ENCODE measurements around the gene ARL6IP4. TPM values are rescaled to one million over a fixed set of nuclear protein-coding genes. Genes with fewer than 3 reads are reported as not detected.

Gene ARL6IP4
- total RNA-seq, 2 experiments from 2014 or later, result 204 to 211 TPM

- DNase-seq (no peak), ATAC-seq (ENCODE audit: low read depth) (no peak)
- no peaks in the 10 kb centered on the region for H3K4me1 Mint-ChIP-seq
- H3K27ac Mint-ChIP-seq, result no peak overlapping the region
- POLR2A ChIA-PET, result no interaction called here
- no peaks in the 10 kb centered on the region for H3K27me3 Mint-ChIP-seq
- no peaks in the 10 kb centered on the region for H3K9me3 Mint-ChIP-seq
- no peak overlapping the region for H3K4me3 Mint-ChIP-seq
- no peaks in the 10 kb centered on the region for H3K36me3 Mint-ChIP-seq
Measured at GRCh38 chr12:122992386-122992785, 11.9 kb downstream of the ARL6IP4 start.

GRCh38 chr12:122994140-122994675 lies 13.7 kb downstream of the ARL6IP4 start:
- POLR2A ChIA-PET, result no interaction called here
- Mint-ChIP-seq H3K27me3 (no peaks in the 10 kb centered on the region), H3K4me3 (no peak overlapping the region), H3K36me3 (no peaks in the 10 kb centered on the region), H3K27ac (no peak overlapping the region), H3K9me3 (no peaks in the 10 kb centered on the region), H3K4me1 (no peaks in the 10 kb centered on the region)
- no peak for ATAC-seq (ENCODE audit: low read depth)
- DNase-seq, result peak; percentile 20

- H3K36me3 Mint-ChIP-seq, result no peaks in the 10 kb centered on the region
- DNase-seq (peak; percentile 20), ATAC-seq (ENCODE audit: low read depth) (no peak)
- no peak overlapping the region for H3K4me3 Mint-ChIP-seq
- no peaks in the 10 kb centered on the region for H3K4me1 Mint-ChIP-seq
- H3K27me3 Mint-ChIP-seq, result no peaks in the 10 kb centered on the region
- no peak overlapping the region for H3K27ac Mint-ChIP-seq
- POLR2A ChIA-PET, result no interaction called here
- no peaks in the 10 kb centered on the region for H3K9me3 Mint-ChIP-seq
Measured at GRCh38 chr12:122994781-122995502, 14.5 kb downstream of the ARL6IP4 start.

GRCh38 chr12:122995503-122996187 lies 15.2 kb downstream of the ARL6IP4 start:
- Mint-ChIP-seq H3K36me3 (no peaks in the 10 kb centered on the region), H3K9me3 (no peaks in the 10 kb centered on the region), H3K27me3 (no peaks in the 10 kb centered on the region), H3K4me3 (no peak overlapping the region), H3K27ac (peak overlapping the region; percentile 63), H3K4me1 (no peaks in the 10 kb centered on the region)
- DNase-seq, result no peak
- ATAC-seq (ENCODE audit: low read depth), result no peak
- POLR2A ChIA-PET, result no interaction called here

- DNase-seq, result peak; percentile 24
- Mint-ChIP-seq H3K4me3 (no peak overlapping the region), H3K36me3 (no peaks in the 10 kb centered on the region), H3K27ac (peak overlapping the region; percentile 63), H3K27me3 (no peaks in the 10 kb centered on the region), H3K4me1 (no peaks in the 10 kb centered on the region), H3K9me3 (no peaks in the 10 kb centered on the region)
- POLR2A ChIA-PET, result no interaction called here
- no peak for ATAC-seq (ENCODE audit: low read depth)
Measured at GRCh38 chr12:122996188-122996601, 15.7 kb downstream of the ARL6IP4 start.

GRCh38 chr12:122996621-122997342 lies 16.3 kb downstream of the ARL6IP4 start:
- DNase-seq (peak; percentile 22), ATAC-seq (ENCODE audit: low read depth) (no peak)
- no peak overlapping the region for H3K4me3 Mint-ChIP-seq
- H3K27me3 Mint-ChIP-seq, result no peaks in the 10 kb centered on the region
- H3K27ac Mint-ChIP-seq, result no peak overlapping the region
- H3K36me3 Mint-ChIP-seq, result no peaks in the 10 kb centered on the region
- H3K9me3 Mint-ChIP-seq, result no peaks in the 10 kb centered on the region
- POLR2A ChIA-PET, result no interaction called here
- no peaks in the 10 kb centered on the region for H3K4me1 Mint-ChIP-seq

GRCh38 chr12:122997343-122998250 lies 17.1 kb downstream of the ARL6IP4 start:
- no peaks in the 10 kb centered on the region for H3K36me3 Mint-ChIP-seq
- H3K4me3 Mint-ChIP-seq, result no peak overlapping the region
- no peaks in the 10 kb centered on the region for H3K4me1 Mint-ChIP-seq
- no peaks in the 10 kb centered on the region for H3K27me3 Mint-ChIP-seq
- POLR2A ChIA-PET, result interaction anchor here (0.8 kb wide), 1 partner anchor 22 kb away, joined by 3 read pairs; no protein-coding TSS in a partner anchor
- no peak overlapping the region for H3K27ac Mint-ChIP-seq
- H3K9me3 Mint-ChIP-seq, result no peaks in the 10 kb centered on the region
- no peak for ATAC-seq (ENCODE audit: low read depth)
- DNase-seq, result peak; percentile 25

GRCh38 chr12:122998316-122998715 lies 17.8 kb downstream of the ARL6IP4 start:
- Mint-ChIP-seq H3K4me1 (no peaks in the 10 kb centered on the region), H3K36me3 (no peaks in the 10 kb centered on the region), H3K27me3 (no peaks in the 10 kb centered on the region), H3K4me3 (no peak overlapping the region), H3K27ac (no peak overlapping the region), H3K9me3 (no peaks in the 10 kb centered on the region)
- POLR2A ChIA-PET, result interaction anchor here (0.8 kb wide), 1 partner anchor 22 kb away, joined by 3 read pairs; no protein-coding TSS in a partner anchor
- DNase-seq (no peak), ATAC-seq (ENCODE audit: low read depth) (no peak)

- H3K4me1 Mint-ChIP-seq, result no peaks in the 10 kb centered on the region
- no peaks in the 10 kb centered on the region for H3K9me3 Mint-ChIP-seq
- no peak for ATAC-seq (ENCODE audit: low read depth)
- H3K27ac Mint-ChIP-seq, result no peak overlapping the region
- no peaks in the 10 kb centered on the region for H3K27me3 Mint-ChIP-seq
- no peaks in the 10 kb centered on the region for H3K36me3 Mint-ChIP-seq
- H3K4me3 Mint-ChIP-seq, result no peak overlapping the region
- POLR2A ChIA-PET, result no interaction called here
- DNase-seq, result peak; percentile 22
Measured at GRCh38 chr12:122999196-122999946, 18.9 kb downstream of the ARL6IP4 start.

GRCh38 chr12:122999986-123000420 lies 19.5 kb downstream of the ARL6IP4 start:
- H3K27ac Mint-ChIP-seq, result no peak overlapping the region
- POLR2A ChIA-PET, result no interaction called here

GRCh38 chr12:123000578-123000977 lies 20.1 kb downstream of the ARL6IP4 start:
- POLR2A ChIA-PET, result interaction anchor here (0.6 kb wide), 1 partner anchor 115 kb away, joined by 5 read pairs; no protein-coding TSS in a partner anchor
- no peaks in the 10 kb centered on the region for H3K27me3 Mint-ChIP-seq
- ATAC-seq (ENCODE audit: low read depth), result no peak
- no peak overlapping the region for H3K4me3 Mint-ChIP-seq
- H3K36me3 Mint-ChIP-seq, result no peaks in the 10 kb centered on the region
- DNase-seq, result peak; percentile 22
- no peaks in the 10 kb centered on the region for H3K4me1 Mint-ChIP-seq
- no peaks in the 10 kb centered on the region for H3K9me3 Mint-ChIP-seq
- no peak overlapping the region for H3K27ac Mint-ChIP-seq

More at GRCh38 chr12:122999986-123000420, 19.5 kb downstream of the ARL6IP4 start:
- Mint-ChIP-seq H3K4me1 (no peaks in the 10 kb centered on the region), H3K36me3 (no peaks in the 10 kb centered on the region), H3K9me3 (no peaks in the 10 kb centered on the region), H3K4me3 (no peak overlapping the region), H3K27me3 (no peaks in the 10 kb centered on the region)
- ATAC-seq (ENCODE audit: low read depth) (no peak), DNase-seq (no peak)

- no peak for DNase-seq
- H3K27ac Mint-ChIP-seq, result no peak overlapping the region
Measured at GRCh38 chr12:123001464-123001863, 21.0 kb downstream of the ARL6IP4 start.

More at GRCh38 chr12:123001464-123001863, 21.0 kb downstream of the ARL6IP4 start:
- H3K4me3 Mint-ChIP-seq, result no peak overlapping the region
- H3K9me3 Mint-ChIP-seq, result no peaks in the 10 kb centered on the region
- POLR2A ChIA-PET, result no interaction called here
- no peaks in the 10 kb centered on the region for H3K27me3 Mint-ChIP-seq
- no peaks in the 10 kb centered on the region for H3K36me3 Mint-ChIP-seq
- no peaks in the 10 kb centered on the region for H3K4me1 Mint-ChIP-seq
- no peak for ATAC-seq (ENCODE audit: low read depth)

Data from activated naive CD8-positive, alpha-beta T cell treated with anti-CD3 and anti-CD28 coated beads, Interleukin-2, amount 10 ng/mL, durations not matched to agents 7 days and 5 days (primary cell).